M059J (cell line): ENCODE measurements around the gene SH3D21. TPM values are rescaled to one million over a fixed set of nuclear protein-coding genes. Genes with fewer than 3 reads are reported as not detected.

Experiments
- DNase-seq: peaks from one replicate; pipeline ENCODE4 v3.0.0-alpha.2; 2012; ENCODE audit warnings: low read depth
- total RNA-seq: library from RNA; depleted of rRNA; stranded (reverse); fragments of >200 nt; shearing (Covaris generic); gene quantifications from 2 replicates; pipeline ENCODE4 v1.2.3, GENCODE V29; 2014; rRNA removed

SH3D21 gene
- total RNA-seq, 1 experiment from 2014 or later = 0.25 TPM

DNA sequence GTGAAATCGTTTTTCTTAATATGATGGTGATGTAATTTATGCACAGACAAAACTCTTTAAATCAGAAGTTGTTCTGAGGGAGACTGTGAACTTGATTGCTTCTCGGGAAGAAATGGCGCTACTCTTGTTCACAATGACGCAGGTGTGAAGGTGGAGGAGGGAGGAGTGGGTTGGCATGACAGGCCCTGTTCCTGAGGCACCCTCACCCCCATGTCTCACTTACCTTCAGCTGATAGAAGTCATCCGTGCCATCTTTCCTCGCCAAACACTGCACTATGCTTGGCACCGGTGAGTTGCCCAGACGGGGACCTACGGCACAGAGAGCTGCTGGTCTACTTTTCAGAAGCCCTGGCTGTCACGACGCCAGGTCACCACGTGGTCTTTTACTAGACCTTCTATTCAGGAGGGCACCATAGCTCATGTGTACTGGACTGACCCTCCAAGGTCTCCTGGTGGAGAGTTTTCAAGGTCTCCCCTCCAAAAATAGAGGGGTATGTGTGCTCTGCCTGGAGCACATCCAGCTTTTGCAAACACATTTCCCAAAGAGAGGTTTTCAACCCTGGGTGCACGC, 52.4 kb downstream of the SH3D21 start:
- DNase-seq = no peak

DNA sequence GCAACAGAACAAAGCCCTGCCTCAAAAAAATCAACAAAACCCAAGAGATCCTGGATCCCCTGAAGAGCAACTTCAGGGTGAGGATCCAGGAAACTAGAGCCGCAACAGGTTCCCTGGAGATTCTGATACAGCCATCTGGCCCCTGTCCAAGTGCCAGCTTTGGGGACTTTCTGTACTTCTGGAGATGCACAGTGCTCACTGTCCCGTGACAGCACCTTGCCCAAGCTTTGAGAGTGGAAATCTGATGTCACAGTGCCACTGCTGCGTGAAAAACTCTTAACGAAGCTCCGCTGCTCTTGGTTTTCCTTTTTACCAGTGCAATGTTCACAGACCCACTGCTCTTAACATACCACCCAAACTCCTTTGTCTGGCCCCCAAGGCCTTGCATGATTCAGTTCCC, 53.2 kb downstream of the SH3D21 start:
- no peak for DNase-seq

DNA sequence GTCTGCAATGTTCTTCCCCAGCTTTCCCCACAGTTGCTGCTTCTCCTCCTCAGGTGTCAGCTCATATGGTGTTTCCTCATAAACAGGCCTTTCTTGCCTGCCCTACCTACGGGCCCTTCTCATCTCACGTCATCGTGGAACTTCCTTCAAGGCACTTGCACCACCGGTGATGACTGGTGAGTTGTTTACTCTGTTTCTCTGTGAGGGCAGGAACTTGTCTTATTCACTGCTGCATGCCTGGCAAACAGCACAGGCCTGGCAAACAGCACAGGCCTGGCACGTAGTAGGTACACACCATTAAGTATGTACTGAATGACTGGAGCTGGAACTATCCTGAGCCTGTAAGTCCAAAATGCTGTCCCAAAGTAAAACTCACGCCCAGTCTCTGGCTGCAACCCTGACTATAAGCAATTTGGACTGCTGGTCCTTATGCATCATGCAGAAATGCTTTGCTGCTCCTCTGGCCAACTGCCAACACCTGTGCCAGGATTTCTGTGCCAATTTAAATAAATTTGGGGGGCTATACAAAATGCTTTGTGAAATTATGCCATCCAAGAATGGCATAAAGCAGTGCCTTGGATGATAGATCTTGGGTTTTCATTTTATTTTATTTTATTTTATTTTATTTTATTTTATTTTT, 53.9 kb downstream of the SH3D21 start:
- peak; percentile 9 for DNase-seq

DNA sequence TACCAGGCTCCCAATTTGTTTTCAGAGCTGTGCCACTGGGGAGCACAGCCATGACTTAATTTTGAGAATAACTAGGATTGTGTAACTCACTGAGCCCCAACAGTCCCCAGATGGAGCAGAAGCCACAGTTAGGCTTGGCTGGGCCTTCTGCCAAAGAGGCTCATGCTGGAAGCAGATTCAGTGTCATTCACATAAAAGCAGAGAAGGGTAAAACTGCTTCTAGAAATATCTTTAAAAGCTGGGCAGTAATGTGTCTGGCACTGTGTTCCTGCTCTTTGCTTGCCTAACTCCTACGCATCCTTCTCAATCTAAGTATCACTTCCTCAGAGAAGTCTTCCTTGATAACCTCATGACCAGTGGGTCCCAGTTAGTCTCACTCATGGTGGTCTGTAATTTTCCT, 59.2 kb downstream of the SH3D21 start:
- peak; percentile 69 for DNase-seq

DNA sequence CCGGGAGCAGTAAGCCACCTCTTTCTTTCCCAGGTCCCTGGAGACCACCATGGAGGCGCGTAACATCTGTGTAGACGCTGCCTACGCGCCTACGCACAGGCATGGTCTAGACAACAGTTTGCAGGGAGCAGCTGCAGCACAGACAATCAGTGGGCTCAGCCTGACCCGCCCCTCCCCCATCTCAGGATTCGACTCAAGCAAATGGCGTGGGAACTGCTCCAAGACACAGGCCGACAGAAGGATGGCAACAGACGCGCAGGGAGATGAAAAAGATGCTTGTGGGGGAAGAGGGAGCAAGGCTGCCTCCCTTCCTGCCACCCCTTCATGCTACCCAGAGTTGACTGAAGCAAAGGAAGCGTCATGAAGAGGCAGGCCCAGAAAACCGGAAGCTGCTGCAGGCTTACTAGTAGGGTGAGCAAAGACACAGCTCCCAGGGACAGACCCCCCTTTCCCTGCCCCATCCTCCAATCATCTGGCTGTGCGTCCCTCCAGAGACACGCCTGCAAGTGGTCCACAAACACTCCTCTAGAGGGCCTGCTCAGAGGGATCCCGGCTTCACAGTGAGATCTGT, 60.0 kb downstream of the SH3D21 start:
- no peak for DNase-seq

DNA sequence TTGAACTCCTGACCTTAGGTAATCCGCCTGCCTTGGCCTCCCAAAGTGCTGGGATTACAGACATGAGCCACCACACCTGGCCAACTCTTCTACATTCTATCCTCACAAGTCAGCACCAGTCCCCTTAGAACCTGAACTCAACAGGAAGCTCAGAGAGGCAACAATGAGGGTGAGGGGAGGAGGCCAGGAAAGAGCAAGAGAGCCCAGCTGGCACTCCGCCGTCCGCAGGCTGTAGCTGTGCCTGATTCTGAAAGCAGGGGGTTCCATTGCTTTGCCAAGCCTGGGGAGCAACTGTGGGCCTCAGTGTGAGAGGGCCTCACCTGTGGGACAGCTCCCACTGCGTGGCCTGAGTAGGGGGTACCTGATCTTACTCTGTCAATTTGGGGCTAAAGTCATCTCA, 60.9 kb downstream of the SH3D21 start:
- no peak for DNase-seq

DNA sequence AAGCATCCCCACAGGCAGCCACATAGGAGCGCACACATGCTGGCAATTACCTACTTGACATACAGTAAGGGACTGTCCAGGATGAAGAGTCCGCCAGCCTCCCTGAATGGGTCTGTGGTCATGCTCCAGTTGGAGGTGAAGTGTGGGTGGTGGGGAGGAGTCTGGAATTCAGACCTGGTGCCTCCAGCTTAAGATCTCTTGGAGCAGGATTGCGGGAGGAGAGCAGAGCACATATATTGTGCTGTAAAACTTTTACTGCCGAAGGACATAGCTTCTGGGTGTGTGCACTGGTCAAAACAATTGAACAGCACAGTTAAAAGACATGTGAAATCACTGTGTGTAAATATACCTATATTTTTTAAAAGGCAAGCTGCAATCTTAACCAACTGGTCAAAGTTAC, 61.6 kb downstream of the SH3D21 start:
- no peak for DNase-seq

DNA sequence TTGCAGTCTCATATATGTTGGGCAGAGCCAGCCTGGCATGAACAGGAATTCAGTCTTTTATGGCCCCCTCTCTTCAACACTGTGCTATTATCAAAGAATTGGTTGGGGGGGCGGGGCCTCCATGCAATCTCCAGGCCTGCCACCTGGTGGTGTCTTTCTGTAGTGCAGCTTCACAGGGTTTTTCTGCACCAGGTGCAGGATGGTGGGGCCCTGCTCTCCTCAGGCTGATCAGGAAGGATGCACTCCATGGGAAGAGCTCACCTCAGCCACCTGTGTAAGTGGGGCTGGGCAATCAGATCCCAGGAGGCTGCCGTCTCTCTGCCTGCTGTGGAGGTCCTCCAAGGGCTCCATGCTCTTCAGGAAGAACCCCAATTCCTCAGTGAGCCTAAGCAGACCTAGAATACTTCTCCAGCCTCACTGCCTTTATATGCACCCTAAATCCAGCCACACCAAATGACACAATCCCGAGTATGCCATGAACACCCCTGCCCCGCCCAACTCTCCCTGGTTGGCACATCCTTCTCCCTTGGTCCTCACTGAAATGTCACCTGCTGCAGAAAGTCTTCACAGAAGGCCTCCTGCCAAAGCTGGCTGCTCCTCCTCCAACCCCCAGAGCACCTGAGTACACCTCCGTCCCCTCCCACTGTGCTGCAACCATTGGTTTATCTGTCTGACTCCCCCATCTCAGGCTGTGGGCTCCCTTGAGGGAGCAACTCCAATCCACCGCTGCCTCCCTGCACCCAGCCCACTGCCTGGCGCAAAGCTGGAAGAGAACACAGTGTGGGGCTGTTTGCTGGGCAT, 63.1 kb downstream of the SH3D21 start:
- DNase-seq = peak; percentile 66

Other genes starting within 250 kb of the SH3D21 start
- gene TEKT2, start 222.3 kb upstream of the SH3D21 start, total RNA-seq = 0.25 TPM in 1 of 2 replicates, not detected in the other
- 53.0 and 60.6 TPM in 2 replicates for gene ADPRS, start 217.5 kb upstream of the SH3D21 start, total RNA-seq
- gene COL8A2, start 181.1 kb upstream of the SH3D21 start, total RNA-seq = 1.7 and 2.2 TPM in 2 replicates
- gene TRAPPC3, start 156.9 kb upstream of the SH3D21 start, total RNA-seq = 132 and 147 TPM in 2 replicates
- gene MAP7D1, start 150.2 kb upstream of the SH3D21 start, total RNA-seq = 176 and 265 TPM in 2 replicates
- gene THRAP3, start 81.9 kb upstream of the SH3D21 start, total RNA-seq = 67.3 and 67.4 TPM in 2 replicates
- 35.8 and 44.5 TPM in 2 replicates for gene EVA1B, start 17.3 kb downstream of the SH3D21 start, total RNA-seq
- 13.2 and 21.4 TPM in 2 replicates for gene STK40, start 79.6 kb downstream of the SH3D21 start, total RNA-seq
- gene LSM10, start 91.5 kb downstream of the SH3D21 start, total RNA-seq = 6.8 and 7.6 TPM in 2 replicates
- 4.2 and 9.0 TPM in 2 replicates for gene OSCP1, start 144.1 kb downstream of the SH3D21 start, total RNA-seq
- 96.0 and 132 TPM in 2 replicates for gene MRPS15, start 158.0 kb downstream of the SH3D21 start, total RNA-seq
- gene CSF3R, start 176.5 kb downstream of the SH3D21 start, total RNA-seq = not detected in 2 replicates